ENCODE measurements around the gene FLOT2.
"Not testable (repeated sequence)": the region's sequence is repeated elsewhere in the genome, so short reads cannot be mapped to it uniquely, and the experiment has no call there.

Gene FLOT2

DNA sequence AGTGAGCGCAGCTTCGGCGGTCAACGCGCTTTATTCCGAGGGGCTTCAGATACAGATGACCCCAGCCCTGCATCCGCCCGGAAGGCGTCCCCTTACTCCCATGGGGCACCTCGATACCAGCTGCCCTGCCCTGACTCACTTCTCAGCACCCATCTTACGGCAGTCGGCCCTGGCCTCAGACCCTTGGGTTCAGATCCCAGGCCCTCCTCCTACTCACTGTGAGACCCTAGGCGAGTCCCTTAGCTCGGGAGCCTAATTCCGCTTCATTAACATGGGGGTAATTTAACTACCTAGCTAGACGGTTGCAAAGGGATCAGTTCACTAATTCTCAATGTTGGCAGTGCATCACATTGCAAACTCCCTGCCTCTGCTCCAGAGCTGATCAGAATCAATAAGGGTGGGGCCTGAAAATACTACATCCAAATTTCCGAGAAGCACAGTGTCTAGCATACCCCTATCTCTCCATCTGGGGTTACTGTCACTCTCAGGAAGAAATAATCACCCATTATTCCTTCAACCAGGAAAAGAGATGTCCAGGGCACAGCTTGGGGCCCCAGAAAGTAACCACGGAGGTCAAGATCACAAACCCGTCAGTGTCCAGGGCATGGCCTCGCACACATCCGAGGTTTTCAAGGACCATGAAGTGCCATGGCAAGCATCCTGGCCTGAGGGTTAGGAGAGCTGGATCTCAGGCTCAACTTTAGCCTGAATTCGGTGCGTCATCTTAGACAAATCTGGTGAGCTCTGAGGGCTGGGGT, 415 bp upstream of the FLOT2 start:
- no peak for DNase-seq (ENCODE audit: low read depth in 1 of 2, low spot score in 1 of 2)

- no peak for DNase-seq (ENCODE audit: low read depth in 1 of 2, low spot score in 1 of 2)
Observed at GRCh38 chr17:28896491-28896883, 1.0 kb downstream of the FLOT2 start.

DNA sequence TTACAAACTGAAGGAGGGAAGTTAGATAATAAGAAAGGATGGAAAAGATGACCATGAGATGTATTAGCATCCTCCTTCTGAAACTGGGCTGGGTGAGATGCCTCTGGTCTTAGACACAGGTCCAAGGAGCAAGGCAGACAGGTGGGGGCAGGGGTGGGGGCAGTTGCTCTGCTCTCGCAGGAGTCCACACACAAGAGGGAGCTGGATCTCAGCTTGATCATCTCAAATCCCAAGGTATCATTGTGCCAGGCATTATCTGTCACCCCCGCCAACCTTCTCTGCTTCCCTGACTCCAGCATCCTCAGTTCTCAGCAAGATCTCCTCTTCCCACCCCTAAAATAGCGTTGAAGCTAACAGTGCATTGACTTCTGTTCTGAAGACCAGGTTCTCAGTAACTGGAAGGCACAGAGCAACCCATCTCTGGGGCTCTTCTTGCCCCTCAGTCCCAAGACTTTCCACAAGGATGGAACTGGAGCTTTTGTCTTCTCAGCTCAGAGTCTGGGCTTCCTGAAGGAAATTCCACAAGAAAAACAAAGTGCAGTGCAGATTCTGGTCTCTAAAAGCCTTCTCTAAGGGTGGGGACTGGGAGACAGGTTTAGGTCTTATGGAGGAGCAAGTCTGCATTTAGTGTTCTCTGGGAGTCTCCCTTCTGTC, 1.6 kb downstream of the FLOT2 start:
- no peak for DNase-seq (ENCODE audit: low read depth in 1 of 2, low spot score in 1 of 2)

DNA sequence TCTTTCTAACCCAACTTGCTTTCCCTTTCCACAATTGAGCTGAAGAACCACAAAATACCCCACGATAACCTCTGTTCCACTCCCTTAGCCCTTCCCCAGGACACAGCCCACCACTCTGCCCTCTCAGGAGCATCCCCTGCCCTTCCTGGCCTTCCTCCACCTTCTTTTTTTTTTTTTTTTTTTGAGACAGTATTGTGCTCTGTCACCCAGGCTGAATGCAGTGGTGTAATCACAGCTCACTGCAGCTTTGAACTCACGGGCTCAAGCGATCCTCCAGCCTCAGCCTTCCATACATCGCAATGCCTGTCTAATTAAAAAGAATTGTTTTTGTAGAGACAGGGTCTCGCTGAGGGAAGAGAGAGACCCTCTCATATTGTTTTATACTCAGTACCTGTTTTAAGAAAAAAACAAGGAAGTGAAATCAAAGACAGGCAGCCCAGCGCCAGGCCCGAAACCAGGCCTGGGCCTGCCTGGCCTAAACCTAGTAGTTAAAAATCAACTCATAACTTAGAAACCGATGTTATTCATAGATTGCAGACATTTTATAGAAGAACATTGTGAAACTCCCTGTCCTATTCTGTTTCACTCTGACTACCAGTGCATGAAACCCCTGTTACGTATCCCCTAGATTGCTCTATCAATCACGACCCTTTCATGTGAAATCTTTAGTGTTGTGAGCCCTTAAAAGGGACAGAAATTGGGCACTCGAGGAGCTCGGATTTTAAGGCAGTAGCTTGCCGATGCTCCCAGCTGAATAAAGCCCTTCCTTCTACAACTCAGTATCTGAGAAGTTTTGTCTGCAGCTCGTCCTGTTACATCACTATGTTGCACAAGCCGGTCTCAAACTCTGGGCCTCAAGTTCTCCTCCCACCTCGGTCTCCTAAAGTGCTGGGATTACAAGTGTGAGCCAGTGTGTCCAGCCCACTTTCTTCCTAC, 4.0 kb downstream of the FLOT2 start:
- not testable (repeated sequence) for DNase-seq (ENCODE audit: low read depth in 1 of 2, low spot score in 1 of 2)

- no peak for DNase-seq (ENCODE audit: low read depth in 1 of 2, low spot score in 1 of 2)
Observed at GRCh38 chr17:28892024-28892423, 5.5 kb downstream of the FLOT2 start.

GRCh38 chr17:28891201-28891600, 6.3 kb downstream of the FLOT2 start:
- no peak for DNase-seq (ENCODE audit: low read depth in 1 of 2, low spot score in 1 of 2)

- no peak for DNase-seq (ENCODE audit: low read depth in 1 of 2, low spot score in 1 of 2)
Observed at GRCh38 chr17:28889996-28890395, 7.5 kb downstream of the FLOT2 start.

DNA sequence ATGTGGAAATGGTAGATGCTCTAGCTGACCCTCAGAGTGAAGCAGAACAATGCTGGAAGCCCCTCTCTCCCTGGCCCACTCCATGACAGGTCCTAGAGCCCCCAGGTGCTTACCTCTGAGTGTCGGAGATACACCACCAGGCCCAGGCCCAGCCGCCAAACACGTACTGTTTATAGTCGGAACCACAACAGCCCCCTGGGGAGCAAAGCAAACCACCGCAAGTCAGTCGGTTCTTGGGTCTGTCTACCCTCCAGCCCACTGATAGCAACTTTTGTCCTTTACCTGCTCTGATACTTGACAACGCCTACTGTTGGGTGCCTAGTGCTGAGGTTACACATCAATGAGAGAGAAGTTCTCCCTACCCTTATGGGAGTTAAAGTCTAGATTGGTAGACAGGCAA, 8.7 kb downstream of the FLOT2 start:
- DNase-seq (ENCODE audit: low read depth in 1 of 2, low spot score in 1 of 2) = no peak

DNA sequence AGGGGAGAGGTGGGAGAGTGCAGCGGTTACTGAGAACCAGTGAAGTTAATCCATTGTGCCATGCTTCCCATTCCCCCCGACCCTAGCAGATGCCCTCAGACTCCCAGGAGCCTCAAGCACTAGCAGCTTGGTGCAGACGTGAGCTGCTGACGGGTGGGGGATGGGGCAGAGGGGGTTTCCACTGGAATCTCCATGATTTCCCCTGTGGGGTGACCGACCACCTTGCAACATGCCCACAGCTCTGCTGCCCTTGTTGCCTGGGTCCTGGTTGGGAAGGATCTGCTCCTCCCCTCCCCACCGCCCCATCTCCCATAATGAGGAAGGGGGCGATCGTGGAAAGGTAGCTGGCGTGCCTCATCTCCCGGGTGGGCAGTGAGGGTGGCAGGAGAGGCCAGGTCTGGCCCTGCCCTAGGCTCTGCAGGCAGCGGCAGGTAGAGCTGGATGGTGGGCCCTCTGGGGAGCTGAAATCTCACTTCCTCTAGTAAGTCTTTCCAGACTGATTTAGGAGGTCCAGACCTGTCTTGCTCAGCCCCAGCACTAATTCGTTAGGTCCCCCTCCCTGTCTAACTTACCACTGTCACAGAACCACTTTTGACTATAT, 9.6 kb downstream of the FLOT2 start:
- no peak for DNase-seq (ENCODE audit: low read depth in 1 of 2, low spot score in 1 of 2)

DNA sequence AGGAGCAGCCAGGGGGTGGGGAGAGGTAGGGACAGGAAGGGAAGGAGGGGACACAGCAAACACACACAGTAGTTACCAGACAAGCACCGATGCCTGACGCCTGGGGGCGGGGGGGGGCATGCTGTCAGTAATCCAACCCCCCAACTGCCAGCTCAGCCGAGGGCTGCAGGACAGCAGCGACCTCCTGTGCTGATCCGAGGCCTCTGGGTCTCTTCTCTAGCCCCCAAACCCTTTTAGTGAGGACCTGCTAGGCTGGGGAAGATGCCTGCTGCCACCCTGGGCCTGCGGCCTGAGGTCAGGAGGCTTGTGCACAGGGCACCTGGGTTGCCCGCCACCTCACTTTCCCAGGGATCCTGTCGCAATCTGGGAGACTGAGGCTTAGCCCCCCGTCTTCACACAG, 11.6 kb downstream of the FLOT2 start:
- DNase-seq (ENCODE audit: low read depth in 1 of 2, low spot score in 1 of 2) = no peak

DNA sequence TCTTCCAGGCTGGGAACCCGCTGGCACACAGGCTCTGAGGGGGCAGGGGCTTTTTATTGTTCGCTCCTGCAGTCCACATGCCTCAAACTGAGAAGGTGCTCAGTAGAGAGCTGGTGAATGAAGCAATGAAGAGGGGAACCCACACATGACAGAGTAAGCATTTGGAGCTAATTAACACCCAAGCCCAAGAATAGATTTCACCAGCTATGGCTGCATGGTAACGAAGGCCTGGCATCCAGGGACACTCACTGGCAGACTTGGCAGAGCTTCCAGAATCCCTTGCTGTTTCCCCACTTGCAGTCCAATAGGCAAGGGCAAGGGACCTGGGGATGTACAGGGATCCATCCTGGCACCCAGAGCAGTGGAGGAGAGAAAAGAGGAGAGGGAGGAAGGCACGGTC, 12.2 kb downstream of the FLOT2 start:
- no peak for DNase-seq (ENCODE audit: low read depth in 1 of 2, low spot score in 1 of 2)

GRCh38 chr17:28883967-28884702, 13.4 kb downstream of the FLOT2 start:
- no peak for DNase-seq (ENCODE audit: low read depth in 1 of 2, low spot score in 1 of 2)

- DNase-seq (ENCODE audit: low read depth in 1 of 2, low spot score in 1 of 2) = no peak
Observed at GRCh38 chr17:28882154-28882895, 15.2 kb downstream of the FLOT2 start.

GRCh38 chr17:28881533-28882056, 15.9 kb downstream of the FLOT2 start:
- DNase-seq (ENCODE audit: low read depth in 1 of 2, low spot score in 1 of 2) = no peak

GRCh38 chr17:28880572-28880945, 17.0 kb downstream of the FLOT2 start:
- DNase-seq (ENCODE audit: low read depth in 1 of 2, low spot score in 1 of 2) = no peak

- no peak for DNase-seq (ENCODE audit: low read depth in 1 of 2, low spot score in 1 of 2)
Observed at GRCh38 chr17:28879886-28880571, 17.5 kb downstream of the FLOT2 start.

DNA sequence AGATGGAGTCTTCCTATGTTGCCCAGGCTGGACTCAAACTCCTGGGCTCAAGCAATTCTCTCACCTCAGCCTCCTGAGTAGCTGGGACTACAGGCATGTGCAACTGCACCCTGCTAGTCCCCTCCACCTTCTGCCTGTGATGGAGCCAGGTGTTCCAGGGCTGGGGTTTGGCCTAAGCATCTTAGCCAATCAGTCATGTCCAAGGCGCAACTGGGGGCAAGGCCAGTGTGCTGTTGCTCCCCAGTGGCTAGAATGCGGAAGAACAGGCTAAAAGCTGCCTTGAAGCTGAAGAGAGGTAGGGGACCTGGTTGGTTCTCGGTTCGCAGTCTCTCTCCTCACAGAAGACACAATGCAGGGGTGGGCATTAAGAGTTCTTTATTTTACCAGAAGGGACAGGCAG, 18.6 kb downstream of the FLOT2 start:
- no peak for DNase-seq (ENCODE audit: low read depth in 1 of 2, low spot score in 1 of 2)

DNA sequence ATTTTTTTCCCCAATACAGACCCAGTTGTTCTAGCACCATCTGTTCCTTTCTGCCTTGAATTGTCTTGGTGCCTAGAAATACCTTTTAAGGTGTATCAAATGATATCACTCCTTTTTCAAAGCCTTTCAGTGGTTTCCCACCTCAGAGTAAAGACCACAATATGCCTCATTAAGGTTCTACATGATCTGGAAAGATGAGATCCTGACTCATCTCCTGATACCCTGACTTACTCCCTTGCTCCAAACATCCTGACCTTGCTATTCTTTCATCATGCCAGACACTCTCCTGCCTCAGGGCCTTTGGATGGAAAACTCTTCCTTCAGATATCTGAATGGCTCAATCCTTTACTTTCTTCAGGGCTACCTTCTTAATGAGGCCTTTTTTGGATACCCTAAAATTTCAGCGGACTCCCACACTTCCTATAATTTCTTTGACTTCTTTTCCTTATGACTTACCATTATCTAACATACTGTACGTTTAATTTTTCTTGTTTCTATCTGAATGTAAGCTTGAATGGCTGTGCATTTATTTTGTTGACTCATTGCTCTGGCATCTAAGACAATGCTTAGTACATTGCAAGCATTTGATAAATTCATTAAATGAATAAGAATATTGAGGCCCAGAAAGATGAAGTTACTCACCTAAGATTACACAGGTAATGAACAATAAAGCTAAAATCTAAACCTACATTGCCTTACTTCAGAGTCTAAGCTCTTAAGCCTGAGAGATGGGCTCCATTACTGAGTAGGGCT, 19.2 kb downstream of the FLOT2 start:
- DNase-seq (ENCODE audit: low read depth in 1 of 2, low spot score in 1 of 2) = no peak
